Activated CD4-positive, alpha-beta T cell treated with anti-CD3 and anti-CD28 coated beads, Interleukin-2, Interleukin-6, amounts not matched to agents 100 ng/mL and 50 ng/mL, durations not matched to agents 16 hours and 8 hours (primary cell): ENCODE measurements around the gene NEB.
"Not testable (repeated sequence)": the region's sequence is repeated elsewhere in the genome, so short reads cannot be mapped to it uniquely, and the experiment has no call there.

Experiments used
- DNase-seq: peaks from one replicate; pipeline ENCODE4 v3.0.0-alpha.2; 2020

Gene NEB

DNA sequence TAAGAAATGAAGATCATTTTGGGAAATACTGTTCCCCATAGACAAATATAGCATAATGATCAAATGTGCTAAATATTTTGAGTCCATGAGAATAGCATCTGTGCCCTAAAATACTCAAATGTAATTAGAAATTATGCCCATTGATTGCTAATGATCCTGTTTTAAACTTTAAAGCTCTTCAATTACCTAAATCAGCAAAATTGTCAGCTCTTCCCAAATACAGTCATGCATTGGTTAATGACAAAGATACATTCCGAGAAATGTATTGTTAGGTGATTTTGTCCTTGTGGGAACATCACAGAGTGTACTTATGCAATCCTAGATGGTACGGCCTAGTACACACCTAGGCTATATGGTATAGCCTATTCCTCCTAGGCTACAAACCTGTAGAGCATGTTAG is 89.7 kb downstream of the NEB start:
- no peak for DNase-seq

GRCh38 chr2:151641895-151642294 is 92.4 kb downstream of the NEB start:
- DNase-seq: not testable (repeated sequence)

- no peak for DNase-seq
Observed at GRCh38 chr2:151640087-151640486, 94.2 kb downstream of the NEB start.

- DNase-seq: no peak
Observed at GRCh38 chr2:151638990-151639389, 95.3 kb downstream of the NEB start.

DNA sequence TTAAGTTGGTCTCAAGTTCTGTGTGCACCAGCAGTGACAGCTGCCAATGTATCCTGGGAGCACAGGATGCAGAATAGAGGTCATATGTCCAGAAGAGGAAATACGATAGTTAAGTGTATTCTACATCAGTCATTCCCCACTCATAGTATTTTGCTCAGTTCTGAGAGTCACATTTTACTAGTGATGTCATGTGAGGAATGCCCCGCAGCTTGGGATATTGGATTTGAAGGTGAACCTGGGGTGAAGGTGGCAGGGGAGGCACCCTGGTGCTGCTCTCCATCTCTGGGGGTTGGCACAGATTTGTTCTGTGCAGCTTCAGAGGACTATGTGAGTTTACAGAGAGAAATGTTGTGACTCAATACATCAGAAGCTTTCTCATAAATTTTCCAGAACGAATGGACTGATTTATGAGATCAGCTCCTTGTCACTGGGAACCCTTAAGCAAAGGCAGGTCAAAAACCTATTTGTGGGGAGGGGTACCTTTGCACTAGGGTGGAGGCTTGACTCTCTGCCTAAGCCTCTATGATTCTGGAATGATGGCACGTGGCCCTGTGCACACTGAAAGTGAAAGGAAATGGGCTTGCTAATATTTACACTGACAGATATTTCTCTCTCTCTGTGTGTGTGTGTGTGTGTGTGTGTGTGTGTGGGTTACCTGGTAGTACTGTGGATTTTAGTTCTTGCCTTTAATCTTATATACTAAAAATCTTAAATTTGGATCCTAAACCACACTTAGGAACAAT is 95.9 kb downstream of the NEB start:
- DNase-seq: peak; percentile 40

GRCh38 chr2:151637271-151637781 is 97.0 kb downstream of the NEB start:
- DNase-seq: peak; percentile 67

DNA sequence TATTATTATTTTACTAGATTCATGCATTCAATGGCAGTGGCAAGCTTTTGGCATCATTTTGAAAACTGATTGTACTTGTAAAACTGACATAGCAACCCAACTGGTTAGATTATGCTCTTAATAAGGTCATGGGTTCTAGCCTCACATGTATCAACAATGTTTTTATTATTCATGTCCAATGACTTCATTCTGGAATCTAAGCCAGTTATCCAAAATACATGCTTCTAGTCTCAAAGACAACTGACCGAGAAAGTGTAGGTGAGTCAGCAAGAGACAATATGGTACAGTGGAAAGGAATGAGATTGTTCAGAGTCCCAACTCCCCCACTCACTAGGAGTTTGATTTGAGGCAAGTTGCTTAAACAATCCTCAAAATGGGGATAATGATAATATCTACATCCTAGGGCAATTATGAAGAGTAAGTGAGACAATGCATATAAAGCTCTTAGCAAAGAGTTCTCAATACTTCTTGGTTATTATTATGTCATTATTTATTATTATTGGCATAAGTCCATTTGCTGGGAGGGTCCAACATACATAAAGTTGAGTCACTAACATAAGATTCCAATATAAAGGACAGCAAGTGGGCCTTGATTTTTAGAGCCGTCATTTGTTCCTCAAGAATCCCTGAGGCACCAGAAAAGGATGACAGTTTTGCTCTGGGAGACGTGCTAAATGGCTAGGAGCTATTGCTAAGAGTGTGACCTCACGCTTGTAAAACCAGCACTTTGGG is 99.4 kb downstream of the NEB start:
- no peak for DNase-seq

DNA sequence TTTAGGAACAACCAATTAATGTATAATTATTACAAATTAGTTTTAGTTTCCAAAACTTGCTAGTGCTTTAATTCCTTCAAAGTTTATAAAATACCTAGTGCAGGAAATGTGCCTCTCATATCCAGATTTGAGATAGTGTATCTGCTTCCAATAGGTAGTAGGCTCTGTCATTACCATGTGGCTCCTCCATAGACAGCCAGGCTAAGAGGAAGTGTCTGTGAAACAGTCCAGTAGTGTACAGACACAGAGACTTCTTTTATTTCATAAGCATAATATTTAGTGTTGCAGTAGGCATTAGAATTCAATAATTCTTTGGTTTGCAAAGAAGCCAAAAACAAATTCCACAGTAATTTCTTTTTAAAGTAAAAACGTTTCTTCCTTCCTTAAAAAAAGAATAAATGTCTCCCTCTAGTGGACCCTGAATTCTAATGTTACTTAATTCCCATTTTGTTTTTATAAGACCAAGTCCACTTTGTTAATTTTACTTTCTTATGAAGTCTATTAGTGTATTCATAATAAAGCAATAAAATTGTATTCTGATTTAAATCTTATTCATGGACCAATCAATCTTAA is 101.2 kb downstream of the NEB start:
- peak; percentile 2 for DNase-seq

- DNase-seq: no peak
Observed at GRCh38 chr2:151630372-151630771, 103.9 kb downstream of the NEB start.

GRCh38 chr2:151627353-151627752 is 106.9 kb downstream of the NEB start:
- DNase-seq: no peak

DNA sequence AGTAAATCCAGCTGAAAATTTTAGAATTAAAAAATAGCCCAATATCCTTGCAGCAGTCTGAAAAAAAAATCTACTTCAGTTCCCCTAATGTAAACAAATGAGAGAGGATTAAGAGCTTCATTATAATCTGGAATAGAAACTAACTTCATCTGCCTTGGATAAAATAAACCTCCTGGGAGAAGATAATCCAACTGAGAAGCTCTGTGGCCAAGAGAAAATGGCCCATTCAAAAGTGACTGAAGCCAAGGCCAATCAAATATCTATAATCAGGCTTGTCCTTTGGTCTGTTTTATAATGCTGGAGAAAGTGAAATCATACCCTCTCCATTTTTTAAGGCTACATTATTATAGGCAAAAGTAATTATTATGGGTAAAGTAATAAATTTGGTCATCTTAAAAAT is 110.0 kb downstream of the NEB start:
- DNase-seq: no peak

DNA sequence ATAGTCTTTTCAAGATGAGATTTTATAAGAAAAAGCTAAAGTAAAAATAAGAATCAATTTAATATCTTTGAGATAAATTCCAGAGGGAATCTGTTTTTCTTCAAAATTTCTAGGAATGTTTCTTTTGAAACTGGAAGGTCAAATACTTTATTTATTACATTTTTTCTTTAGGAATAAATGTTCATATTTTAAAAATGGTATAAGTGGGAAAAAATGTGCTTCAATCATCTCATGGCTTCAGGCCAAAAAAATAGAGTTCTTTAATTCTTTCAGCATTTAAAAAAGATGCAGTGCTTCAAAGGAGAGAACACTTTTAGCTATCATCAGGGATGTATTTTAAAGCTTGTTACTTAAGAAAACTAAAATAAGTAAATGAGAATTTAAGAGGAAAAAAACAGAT is 110.6 kb downstream of the NEB start:
- DNase-seq: no peak

- DNase-seq: no peak
Observed at GRCh38 chr2:151620761-151621160, 113.5 kb downstream of the NEB start.

GRCh38 chr2:151619337-151619989 is 114.8 kb downstream of the NEB start:
- DNase-seq: no peak

GRCh38 chr2:151616760-151617339 is 117.4 kb downstream of the NEB start:
- no peak for DNase-seq

DNA sequence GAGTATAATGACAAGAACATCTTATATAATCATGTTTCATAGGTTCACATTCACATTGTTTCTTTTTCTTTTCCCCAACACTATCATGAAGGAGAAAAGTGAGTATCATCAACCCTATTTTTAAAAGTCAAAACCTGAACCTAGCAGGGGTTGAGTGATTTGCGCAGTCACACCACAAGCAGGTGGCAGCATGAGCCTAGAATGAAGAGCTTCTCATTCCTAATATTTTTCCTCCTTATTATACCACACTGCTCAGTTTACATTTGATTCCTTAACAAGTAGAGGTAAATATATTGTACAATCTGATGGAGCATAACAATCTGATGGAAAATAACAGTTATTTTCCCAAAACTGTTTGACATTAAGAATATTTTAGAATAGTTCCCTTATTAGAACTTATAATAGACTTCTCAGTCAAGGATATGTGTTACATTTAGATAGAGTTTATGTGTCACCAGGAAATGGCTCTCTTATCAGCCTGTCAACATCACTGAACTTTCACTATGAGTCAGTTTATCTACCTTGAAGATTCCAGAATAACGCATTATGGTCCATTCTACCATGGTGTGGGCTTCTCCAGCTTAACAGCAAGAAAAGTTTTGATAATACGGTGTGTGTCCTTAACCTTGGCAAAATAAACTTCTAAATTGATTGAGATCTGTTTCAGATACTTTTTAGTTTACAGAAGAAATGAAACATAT is 119.5 kb downstream of the NEB start:
- DNase-seq: peak; percentile 50

DNA sequence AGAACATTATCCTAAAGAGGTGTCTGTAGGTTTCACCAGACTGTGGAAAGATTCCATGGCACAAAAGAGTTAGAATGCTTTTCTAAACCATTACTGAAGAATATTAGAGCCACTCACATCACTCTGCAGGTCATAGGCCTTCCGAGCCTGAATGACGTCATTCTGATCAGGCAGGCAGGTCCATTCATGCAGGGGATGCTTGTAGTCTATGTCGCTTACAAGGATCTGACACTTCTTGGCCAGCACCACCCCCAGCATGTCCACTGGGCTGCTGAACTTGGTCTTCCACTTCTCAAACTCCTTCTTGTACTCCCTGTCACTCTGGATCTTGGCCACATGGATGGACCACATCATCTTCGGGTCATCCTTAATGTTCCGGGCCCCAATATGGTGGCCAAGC is 120.1 kb downstream of the NEB start:
- no peak for DNase-seq

DNA sequence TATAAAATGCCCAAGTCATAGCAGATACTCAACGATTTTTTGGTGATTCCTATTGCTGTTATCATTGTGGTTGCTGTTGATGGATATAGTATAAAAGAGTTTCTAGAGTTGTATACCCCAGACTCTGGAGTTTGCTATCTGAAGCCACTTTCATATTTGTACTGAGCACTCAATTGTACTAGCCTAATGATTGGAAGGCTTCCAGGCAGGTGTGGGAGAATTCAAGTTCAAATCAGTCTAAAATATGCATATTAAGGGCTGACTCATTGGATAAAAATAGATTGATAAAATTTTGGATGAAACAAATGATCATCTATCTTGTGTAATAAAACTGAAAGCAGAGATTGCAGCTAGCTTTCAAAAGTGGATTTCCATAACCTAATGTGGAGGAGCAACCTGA is 122.9 kb downstream of the NEB start:
- DNase-seq: no peak

DNA sequence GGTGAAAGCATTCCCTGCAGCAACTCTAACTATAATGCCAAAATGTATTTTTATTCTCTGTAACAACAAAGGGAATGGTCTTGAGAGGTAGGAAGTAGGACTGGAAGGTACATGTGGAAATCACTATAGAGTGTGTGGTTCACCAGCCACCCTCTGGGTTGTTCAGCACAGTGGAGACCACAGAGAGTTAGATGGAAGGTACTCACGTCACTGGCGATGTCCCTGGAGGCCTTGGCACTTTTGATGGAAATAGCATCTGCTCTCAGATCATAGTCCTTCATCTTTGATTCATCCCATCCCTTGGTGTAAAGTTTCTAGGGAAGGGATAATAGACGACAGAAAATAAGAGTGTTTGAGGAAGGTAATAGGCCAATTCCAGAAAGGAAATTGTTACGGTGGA is 124.0 kb downstream of the NEB start:
- no peak for DNase-seq

GRCh38 chr2:151609705-151610104 is 124.6 kb downstream of the NEB start:
- no peak for DNase-seq

- DNase-seq: not testable (repeated sequence)
Observed at GRCh38 chr2:151607459-151608424, 126.5 kb downstream of the NEB start.
